Esophagus squamous epithelium (tissue), 5 donors: ENCODE results near the gene PRKAB1. TPM values are rescaled to one million over a fixed set of nuclear protein-coding genes. Genes with fewer than 3 reads are reported as not detected.

Source experiments
- DNase-seq: peaks from one replicate; lab custom pipeline; 2025; lab: John Stamatoyannopoulos, UW
- H3K27ac ChIP-seq, 4 donors: fragments of 200-600 bp; sonication (generic); one replicate each; pipeline ENCODE4 v1.5.1; 2016 to 2019; ENCODE audit warnings: mild to moderate bottlenecking in 1 of 4
- H3K27me3 ChIP-seq, 4 donors: fragments of 200-600 bp; sonication (generic); 1 replicate in 3 of 4; 2 replicates in 1 of 4; pipeline versions ENCODE4 v1.5.1 to v1.6.0; 2017 to 2021; ENCODE audit warnings: antibody characterized with exemption in 1 of 4
- H3K36me3 ChIP-seq, 3 donors: fragments of 200-600 bp; sonication (generic); one replicate each; pipeline ENCODE4 v1.5.1; 2016 to 2019
- H3K4me1 ChIP-seq, 3 donors: fragments of 200-600 bp; sonication (generic); one replicate each; pipeline ENCODE4 v1.5.1; 2017 to 2019
- H3K4me3 ChIP-seq, 4 donors: fragments of 200-600 bp; sonication (generic); 1 replicate in 3 of 4; 2 replicates in 1 of 4; pipeline ENCODE4 v1.5.1; 2016 to 2019; ENCODE audit warnings: mild to moderate bottlenecking in 2 of 4, moderate library complexity in 1 of 4
- H3K9me3 ChIP-seq, 3 donors: fragments of 200-600 bp; sonication (generic); one replicate each; pipeline ENCODE4 v1.5.1; 2016 to 2019
- CTCF ChIP-seq, 6 experiments: fragments of 450-650 bp in 4 of 6; fragments of 200-600 bp in 2 of 6; sonication (generic) in 2 of 6; IDR thresholded peaks; one replicate each; pipeline ENCODE4 v1.5.1; 2016 to 2019; ENCODE audit warnings: antibody characterized with exemption in 6 of 6, mild to moderate bottlenecking in 4 of 6, moderate library complexity in 4 of 6
- POLR2A ChIP-seq, 4 donors: fragments of 450-650 bp; IDR thresholded peaks; one replicate each; pipeline ENCODE4 v1.6.1; 2017; ENCODE audit warnings: antibody characterized with exemption in 4 of 4, mild to moderate bottlenecking in 4 of 4, moderate library complexity in 3 of 4
- WGBS, 2 donors: methylation state at CpG; one replicate each; pipeline ENCODE4 v1.1.5; 2018; 5-methylcytosine and 5-hydroxymethylcytosine counted together
- intact Hi-C: fragments of 100-400 bp; cut with DNase I; formaldehyde crosslinking; loops from one replicate; pipeline ENCODE4 v1.15.0; 2022
- total RNA-seq, 4 donors: library from RNA; depleted of rRNA; stranded (reverse); fragments of >200 nt; gene quantifications; one replicate each; pipeline ENCODE4 v1.1.0, GENCODE V29; 2016
- donor health status: DM: yes; HTN: yes; CAD: no.

The PRKAB1 gene
- total RNA-seq, 4 donors from 2014 or later, result 18.2 to 217 (median 46.7) TPM

GRCh38 chr12:119695034-119695433 lies 27.1 kb downstream of the PRKAB1 start:
- DNase-seq, result no peak

GRCh38 chr12:119696943-119697342 lies 29.0 kb downstream of the PRKAB1 start:
- Histone ChIP-seq H3K27me3 (no peaks in the 10 kb centered on the region), H3K36me3 (peaks cover 0 to 14% (median 0%) of the 10 kb centered on the region in 3 donors), H3K4me1 (peaks cover 13 to 34% (median 23%) of the 10 kb centered on the region in 3 donors), H3K9me3 (no peaks in the 10 kb centered on the region), H3K4me3 (no peak overlapping the region), H3K27ac (no peak overlapping the region)
- DNase-seq, result no peak
- TF ChIP-seq POLR2A (IDR thresholded peaks at IDR 0.05) (no peak), CTCF (IDR thresholded peaks at IDR 0.05) (no peak)
- 93 to 94% methylated on average over 2 to 5 of the region's 5 CpGs for WGBS, 2 donors
- intact Hi-C loops, result no loop called here

More at GRCh38 chr12:119695034-119695433, 27.1 kb downstream of the PRKAB1 start:
- no peaks in the 10 kb centered on the region for H3K27me3 ChIP-seq
- peaks cover 13 to 36% (median 24%) of the 10 kb centered on the region in 3 donors for H3K4me1 ChIP-seq
- intact Hi-C loops, result no loop called here
- TF ChIP-seq POLR2A (IDR thresholded peaks at IDR 0.05) (no peak), CTCF (IDR thresholded peaks at IDR 0.05) (peak in 3 of 6 experiments; percentile 17 to 41 (median 30))
- H3K27ac ChIP-seq, result no peak overlapping the region
- 45 to 86% methylated on average over 1 to 3 of the region's 4 CpGs for WGBS, 2 donors
- H3K4me3 ChIP-seq, result no peak overlapping the region
- H3K9me3 ChIP-seq, result no peaks in the 10 kb centered on the region
- peaks cover 0 to 3% (median 0%) of the 10 kb centered on the region in 3 donors for H3K36me3 ChIP-seq

- no peak overlapping the region for H3K27ac ChIP-seq
- WGBS, 2 donors, result 77 to 78% methylated on average over 5 to 11 of the region's 11 CpGs
- no peak overlapping the region for H3K4me3 ChIP-seq
- DNase-seq, result no peak
- intact Hi-C loops, result no loop called here
- TF ChIP-seq POLR2A (IDR thresholded peaks at IDR 0.05), result no peak
- peak in 2 of 6 experiments; percentile 8 to 18 for TF ChIP-seq CTCF (IDR thresholded peaks at IDR 0.05)
- H3K27me3 ChIP-seq, result no peaks in the 10 kb centered on the region
- H3K4me1 ChIP-seq, result peaks cover 0 to 11% (median 2%) of the 10 kb centered on the region in 3 donors
- H3K36me3 ChIP-seq, result peaks cover 0 to 14% (median 0%) of the 10 kb centered on the region in 3 donors
- H3K9me3 ChIP-seq, result no peaks in the 10 kb centered on the region
Observed at GRCh38 chr12:119699199-119699760, 31.3 kb downstream of the PRKAB1 start.

GRCh38 chr12:119700078-119700477 lies 32.1 kb downstream of the PRKAB1 start:
- Histone ChIP-seq H3K4me3 (no peak overlapping the region), H3K36me3 (peaks cover 0 to 14% (median 0%) of the 10 kb centered on the region in 3 donors), H3K27me3 (no peaks in the 10 kb centered on the region), H3K9me3 (no peaks in the 10 kb centered on the region), H3K4me1 (peaks cover 0 to 3% (median 0%) of the 10 kb centered on the region in 3 donors), H3K27ac (no peak overlapping the region)
- 89 to 96% methylated on average over 6 of the region's 6 CpGs for WGBS, 2 donors
- no peak for DNase-seq
- TF ChIP-seq POLR2A (IDR thresholded peaks at IDR 0.05) (no peak), CTCF (IDR thresholded peaks at IDR 0.05) (no peak)
- intact Hi-C loops, result no loop called here

- H3K27me3 ChIP-seq, result no peaks in the 10 kb centered on the region
- TF ChIP-seq POLR2A (IDR thresholded peaks at IDR 0.05), result no peak
- H3K36me3 ChIP-seq, result peaks cover 0 to 19% (median 0%) of the 10 kb centered on the region in 3 donors
- H3K4me1 ChIP-seq, result no peaks in the 10 kb centered on the region
- WGBS, 2 donors, result 73 to 84% methylated on average over 9 to 11 of the region's 16 CpGs
- H3K4me3 ChIP-seq, result no peak overlapping the region
- H3K9me3 ChIP-seq, result no peaks in the 10 kb centered on the region
- intact Hi-C loops, result no loop called here
- DNase-seq, result no peak
- H3K27ac ChIP-seq, result peak overlapping the region in 1 of 4 donors; percentile 11
Observed at GRCh38 chr12:119704065-119704747, 36.3 kb downstream of the PRKAB1 start.
